GM19463 (cell line): ENCODE results near the gene CLIP3.
"Not testable (repeated sequence)": the region's sequence is repeated elsewhere in the genome, so short reads cannot be mapped to it uniquely, and the experiment has no call there.

ENCODE experiments used
- ATAC-seq: cut with Tn5 transposase; IDR thresholded peaks from one replicate; pipeline ENCODE4 v1.9.1; 2021; ENCODE audit warnings: mild to moderate bottlenecking, moderate library complexity; ENCODE audit not compliant: unreplicated experiment

The CLIP3 gene

DNA sequence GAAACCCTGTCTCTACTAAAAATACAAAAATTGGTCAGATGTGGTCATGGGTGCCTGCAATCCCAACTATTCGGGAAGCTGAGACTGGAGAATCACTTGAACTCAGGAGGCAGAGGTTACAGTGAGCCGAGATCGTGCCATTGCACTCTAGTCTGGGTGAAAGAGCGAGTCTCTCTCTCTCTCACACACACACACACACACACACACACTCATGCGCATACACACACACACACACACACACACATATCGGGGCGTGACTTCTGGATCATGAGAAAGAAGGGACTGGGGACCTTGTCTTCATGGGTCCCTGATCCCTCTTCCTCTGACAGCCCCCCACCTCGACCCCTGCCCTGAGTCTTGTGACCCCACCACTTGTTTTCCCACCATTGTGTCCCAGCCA is 49.5 kb downstream of the CLIP3 start:
- no peak for ATAC-seq

DNA sequence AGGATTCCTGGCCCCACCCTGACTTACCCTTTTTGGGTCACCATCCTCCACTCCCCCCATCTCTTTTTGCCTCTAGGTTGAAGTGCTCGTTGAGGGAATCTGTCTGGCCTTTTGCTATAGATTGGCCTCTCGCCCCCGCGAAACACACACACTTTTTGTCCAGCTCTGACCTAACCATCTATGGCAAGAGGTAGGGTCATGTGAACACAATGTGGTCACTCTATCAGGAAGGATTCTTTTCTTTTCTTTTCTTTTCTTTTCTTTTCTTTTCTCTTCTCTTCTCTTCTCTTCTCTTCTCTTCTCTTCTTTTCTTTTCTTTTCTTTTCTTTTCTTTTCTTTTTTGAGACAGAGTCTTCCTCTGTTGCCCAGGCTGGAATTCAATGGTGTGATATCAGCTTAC is 51.7 kb downstream of the CLIP3 start:
- not testable (repeated sequence) for ATAC-seq

DNA sequence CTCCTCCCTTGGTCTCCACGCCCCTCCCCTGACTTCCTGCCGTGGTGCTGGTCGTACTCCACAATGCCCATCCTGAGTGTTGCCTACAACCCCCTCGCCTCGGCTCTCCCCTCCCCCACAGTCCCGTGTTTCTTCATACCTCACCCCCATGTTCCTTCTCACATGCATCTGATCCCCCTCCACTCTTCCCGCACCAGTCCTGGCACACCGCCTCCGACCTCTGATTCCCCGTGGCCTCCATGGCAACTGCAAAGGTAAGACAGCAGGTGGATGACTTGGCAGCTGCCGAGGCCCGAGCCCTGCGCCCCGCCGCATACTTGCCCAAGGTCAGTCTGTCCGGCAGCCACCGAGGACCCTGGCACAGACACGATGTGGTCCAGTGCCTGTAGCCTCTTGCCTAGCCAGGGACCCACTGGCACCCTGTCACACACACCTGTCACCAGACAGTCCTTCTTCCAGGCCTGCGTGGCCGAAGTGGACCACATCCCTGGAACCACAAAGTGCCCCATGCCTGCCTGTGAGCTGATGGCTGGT is 53.8 kb downstream of the CLIP3 start:
- ATAC-seq, result no peak

DNA sequence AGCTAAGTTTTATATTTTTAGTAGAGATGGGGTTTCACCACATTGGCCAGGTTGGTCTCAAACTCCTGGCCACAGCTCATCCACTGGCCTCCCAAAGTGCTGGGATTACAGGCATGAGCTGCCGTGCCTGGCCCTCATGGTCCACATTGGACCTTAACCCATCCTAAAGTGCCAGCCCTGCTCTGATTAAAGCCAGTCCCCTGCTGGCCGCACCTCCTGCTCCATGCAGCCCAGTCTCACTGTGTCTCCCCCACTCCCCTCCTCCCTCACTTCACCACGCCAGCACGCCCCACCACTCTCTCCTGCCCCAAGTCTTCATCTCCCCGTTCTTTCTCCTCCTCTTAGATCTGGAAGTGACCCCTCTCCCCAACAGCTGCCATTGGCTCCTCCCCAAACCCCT is 54.4 kb downstream of the CLIP3 start:
- no peak for ATAC-seq

DNA sequence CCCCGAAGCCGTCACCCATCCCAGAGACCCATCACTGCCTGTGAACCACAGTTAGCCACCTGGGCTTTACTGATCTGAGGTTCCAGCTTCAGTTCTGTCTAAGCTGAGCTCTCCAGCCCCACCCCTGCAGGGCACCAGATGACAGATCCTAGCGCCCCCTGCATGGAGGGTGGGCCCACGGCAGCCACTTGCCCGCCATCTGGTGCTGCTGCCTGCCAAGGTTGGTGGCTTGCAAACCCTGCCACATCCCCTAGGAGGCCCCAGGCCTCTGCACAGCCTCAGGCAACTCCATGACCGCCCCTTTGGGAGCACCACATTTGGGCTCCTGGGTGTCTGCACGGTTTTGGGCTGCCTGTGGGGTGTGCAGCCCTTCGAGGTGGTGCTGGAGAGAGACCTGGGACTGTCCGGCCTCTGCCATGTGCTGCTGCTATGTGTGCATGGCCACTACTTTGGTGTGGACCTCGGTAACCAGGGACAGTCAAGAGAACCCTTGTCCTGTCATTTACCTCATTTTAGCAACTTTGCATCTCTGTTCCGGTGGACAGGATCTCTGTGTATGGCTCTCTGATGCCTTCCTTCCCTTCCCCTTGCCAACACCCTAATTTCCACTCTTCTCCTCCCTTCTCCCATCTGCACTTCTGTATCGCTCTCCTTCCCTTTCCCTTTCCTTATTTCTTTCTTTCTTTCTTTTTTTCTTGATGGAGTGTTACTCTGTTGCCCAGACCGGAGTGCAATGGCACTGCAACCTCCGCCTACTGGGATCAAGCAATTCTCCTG is 55.0 kb downstream of the CLIP3 start:
- no peak for ATAC-seq

DNA sequence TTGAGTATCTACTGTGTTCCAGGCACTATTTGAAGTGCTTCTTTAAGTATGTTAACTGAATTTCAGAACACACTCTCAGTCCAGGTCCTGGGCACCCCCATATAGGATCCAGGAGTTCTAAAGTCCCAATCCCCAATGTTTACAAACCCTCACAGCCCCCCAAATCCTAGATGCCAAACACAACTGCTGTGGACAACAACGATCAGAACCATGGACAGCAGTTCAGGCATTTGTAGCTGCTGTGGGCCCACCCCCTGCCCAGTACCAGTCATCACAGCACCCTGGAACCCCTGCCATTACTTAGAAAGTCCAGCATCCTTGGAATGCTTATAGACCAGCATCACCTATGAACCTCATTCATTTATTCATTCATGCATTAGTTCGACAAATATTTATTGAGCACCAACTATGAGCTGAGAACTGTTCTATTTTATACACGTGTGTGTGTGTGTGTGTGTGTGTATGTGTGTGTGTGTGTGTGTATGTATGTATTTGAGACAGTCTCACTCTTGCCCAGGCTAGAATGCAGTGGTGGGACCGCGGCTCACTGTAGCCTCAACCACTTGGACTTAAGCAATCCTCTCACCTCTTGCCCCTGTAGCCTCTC is 57.0 kb downstream of the CLIP3 start:
- no peak for ATAC-seq

DNA sequence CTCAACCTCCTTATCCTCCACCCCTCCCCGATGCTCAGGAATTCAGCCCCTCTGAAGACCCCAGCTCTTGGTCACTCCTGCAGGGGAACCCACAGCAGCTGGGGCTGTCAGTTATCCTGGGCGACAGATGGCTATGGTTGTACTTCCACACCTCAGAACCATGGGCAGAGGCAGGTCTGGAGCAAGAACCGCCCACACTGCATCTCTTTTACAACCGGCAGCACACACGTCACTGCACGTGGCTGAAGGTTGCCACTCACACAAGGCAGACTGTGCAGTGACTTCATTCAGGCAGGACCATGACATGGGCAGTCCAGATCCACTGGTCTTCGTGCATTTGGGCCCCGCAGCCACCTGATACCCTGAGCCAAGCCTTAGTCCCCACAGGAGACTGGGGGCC is 59.2 kb downstream of the CLIP3 start:
- no peak for ATAC-seq

DNA sequence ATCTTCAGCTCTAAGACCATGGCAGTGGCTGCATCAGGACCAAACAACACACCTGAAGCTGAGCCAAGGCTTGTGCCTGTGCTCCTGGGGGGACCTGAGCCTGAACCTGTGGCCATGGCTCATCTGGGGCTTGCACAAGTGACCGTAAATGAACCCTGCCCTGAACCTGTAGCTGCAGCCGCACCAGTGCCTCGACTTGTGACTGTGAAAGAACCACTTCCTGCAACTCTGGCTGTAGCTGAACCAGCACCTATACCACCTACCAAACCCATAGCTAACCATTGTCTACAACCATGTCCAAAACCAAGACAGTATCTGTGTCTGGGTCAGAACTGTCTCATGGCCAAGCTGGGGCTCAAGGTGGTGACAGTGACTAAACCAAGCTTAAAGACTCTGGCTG is 65.9 kb downstream of the CLIP3 start:
- ATAC-seq, result no peak
